Panc1 (cell line): ENCODE results near the gene TLR4.

Source experiments
- POLR2AphosphoS5 ChIP-seq: IDR thresholded peaks from 2 replicates; pipeline ENCODE4 v1.6.1; 2012; ENCODE audit warnings: mild to moderate bottlenecking, low read depth, low read length, moderate library complexity
- TCF7L2 ChIP-seq: IDR thresholded peaks from 2 replicates; pipeline ENCODE4 v1.6.1; 2011; ENCODE audit warnings: mild to moderate bottlenecking, low read depth, low read length, inconsistent platforms
- TF ChIP-seq, protein P1 (sequence below): fragments of 450-650 bp; IDR thresholded peaks from 2 replicates; pipeline ENCODE4 v1.5.1; 2017; ENCODE audit warnings: mild to moderate bottlenecking
- TF ChIP-seq, protein P2 (sequence below), 2 experiments: IDR thresholded peaks; 2 replicates each; pipeline ENCODE4 v1.6.1; 2011 to 2012; ENCODE audit warnings: low read depth in 2 of 2, control low read depth in 1 of 2, low read length in 1 of 2, mild to moderate bottlenecking in 1 of 2, moderate library complexity in 1 of 2; ENCODE audit not compliant: insufficient read depth in 1 of 2

DNA sequence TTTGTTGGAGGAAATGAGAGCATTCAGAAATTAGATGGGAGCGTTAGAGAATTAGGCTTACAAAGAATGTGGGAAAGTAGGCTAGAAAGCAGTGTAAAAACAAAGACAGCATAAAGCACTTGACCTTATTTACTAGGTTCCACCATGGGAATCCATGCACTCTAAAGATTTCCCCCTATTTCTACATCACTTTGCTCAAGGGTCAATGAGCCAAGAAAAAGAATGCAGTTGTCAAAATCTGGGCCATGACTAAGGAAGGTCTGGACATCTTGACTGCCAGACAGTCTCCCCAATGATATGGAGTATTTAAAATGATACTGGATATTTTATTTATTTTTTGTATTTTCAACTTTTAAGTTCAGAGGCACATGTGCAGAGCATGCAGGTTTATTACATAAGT lies 3.4 kb downstream of the TLR4 start:
- TF ChIP-seq, protein P1, sequence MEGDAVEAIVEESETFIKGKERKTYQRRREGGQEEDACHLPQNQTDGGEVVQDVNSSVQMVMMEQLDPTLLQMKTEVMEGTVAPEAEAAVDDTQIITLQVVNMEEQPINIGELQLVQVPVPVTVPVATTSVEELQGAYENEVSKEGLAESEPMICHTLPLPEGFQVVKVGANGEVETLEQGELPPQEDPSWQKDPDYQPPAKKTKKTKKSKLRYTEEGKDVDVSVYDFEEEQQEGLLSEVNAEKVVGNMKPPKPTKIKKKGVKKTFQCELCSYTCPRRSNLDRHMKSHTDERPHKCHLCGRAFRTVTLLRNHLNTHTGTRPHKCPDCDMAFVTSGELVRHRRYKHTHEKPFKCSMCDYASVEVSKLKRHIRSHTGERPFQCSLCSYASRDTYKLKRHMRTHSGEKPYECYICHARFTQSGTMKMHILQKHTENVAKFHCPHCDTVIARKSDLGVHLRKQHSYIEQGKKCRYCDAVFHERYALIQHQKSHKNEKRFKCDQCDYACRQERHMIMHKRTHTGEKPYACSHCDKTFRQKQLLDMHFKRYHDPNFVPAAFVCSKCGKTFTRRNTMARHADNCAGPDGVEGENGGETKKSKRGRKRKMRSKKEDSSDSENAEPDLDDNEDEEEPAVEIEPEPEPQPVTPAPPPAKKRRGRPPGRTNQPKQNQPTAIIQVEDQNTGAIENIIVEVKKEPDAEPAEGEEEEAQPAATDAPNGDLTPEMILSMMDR: no peak
- TF ChIP-seq POLR2AphosphoS5 (no peak), TCF7L2 (no peak)
- TF ChIP-seq, protein P2, sequence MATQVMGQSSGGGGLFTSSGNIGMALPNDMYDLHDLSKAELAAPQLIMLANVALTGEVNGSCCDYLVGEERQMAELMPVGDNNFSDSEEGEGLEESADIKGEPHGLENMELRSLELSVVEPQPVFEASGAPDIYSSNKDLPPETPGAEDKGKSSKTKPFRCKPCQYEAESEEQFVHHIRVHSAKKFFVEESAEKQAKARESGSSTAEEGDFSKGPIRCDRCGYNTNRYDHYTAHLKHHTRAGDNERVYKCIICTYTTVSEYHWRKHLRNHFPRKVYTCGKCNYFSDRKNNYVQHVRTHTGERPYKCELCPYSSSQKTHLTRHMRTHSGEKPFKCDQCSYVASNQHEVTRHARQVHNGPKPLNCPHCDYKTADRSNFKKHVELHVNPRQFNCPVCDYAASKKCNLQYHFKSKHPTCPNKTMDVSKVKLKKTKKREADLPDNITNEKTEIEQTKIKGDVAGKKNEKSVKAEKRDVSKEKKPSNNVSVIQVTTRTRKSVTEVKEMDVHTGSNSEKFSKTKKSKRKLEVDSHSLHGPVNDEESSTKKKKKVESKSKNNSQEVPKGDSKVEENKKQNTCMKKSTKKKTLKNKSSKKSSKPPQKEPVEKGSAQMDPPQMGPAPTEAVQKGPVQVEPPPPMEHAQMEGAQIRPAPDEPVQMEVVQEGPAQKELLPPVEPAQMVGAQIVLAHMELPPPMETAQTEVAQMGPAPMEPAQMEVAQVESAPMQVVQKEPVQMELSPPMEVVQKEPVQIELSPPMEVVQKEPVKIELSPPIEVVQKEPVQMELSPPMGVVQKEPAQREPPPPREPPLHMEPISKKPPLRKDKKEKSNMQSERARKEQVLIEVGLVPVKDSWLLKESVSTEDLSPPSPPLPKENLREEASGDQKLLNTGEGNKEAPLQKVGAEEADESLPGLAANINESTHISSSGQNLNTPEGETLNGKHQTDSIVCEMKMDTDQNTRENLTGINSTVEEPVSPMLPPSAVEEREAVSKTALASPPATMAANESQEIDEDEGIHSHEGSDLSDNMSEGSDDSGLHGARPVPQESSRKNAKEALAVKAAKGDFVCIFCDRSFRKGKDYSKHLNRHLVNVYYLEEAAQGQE (IDR thresholded peaks at IDR 0.05; ENCODE audit: insufficient read depth in 1 of 2, low read depth in 2 of 2, low read length in 1 of 2): no peak
